HG03469 (cell line): Measurements from ENCODE around the gene ITGB6.
A peak's percentile ranks its signal among the peaks of the same experiment; 100 is the strongest.

ENCODE experiments used
- ATAC-seq: cut with Tn5 transposase; IDR thresholded peaks from one replicate; pipeline ENCODE4 v1.9.1; 2021; ENCODE audit warnings: mild to moderate bottlenecking, moderate library complexity, moderate number of reproducible peaks; ENCODE audit not compliant: unreplicated experiment

The ITGB6 gene

DNA sequence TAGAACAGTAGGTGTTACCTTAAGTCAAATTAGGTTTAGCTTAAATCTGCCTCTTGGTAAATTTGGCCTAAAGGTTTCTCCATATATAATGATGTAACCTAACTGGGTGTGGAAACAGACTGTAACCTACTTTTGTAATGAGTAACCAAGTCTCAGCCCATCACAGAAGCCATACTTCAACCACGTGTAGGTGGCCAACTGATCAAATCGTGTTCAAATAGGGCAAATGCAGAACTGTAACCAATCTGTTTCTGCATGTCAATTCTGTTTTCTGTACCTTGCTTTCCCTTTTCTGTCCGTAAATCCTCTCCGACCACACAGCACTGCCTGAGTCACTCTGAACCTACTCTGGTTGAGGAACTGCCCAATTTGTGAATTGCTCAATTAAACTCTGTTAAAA lies 103.7 kb downstream of the ITGB6 start:
- ATAC-seq, result peak; percentile 76

DNA sequence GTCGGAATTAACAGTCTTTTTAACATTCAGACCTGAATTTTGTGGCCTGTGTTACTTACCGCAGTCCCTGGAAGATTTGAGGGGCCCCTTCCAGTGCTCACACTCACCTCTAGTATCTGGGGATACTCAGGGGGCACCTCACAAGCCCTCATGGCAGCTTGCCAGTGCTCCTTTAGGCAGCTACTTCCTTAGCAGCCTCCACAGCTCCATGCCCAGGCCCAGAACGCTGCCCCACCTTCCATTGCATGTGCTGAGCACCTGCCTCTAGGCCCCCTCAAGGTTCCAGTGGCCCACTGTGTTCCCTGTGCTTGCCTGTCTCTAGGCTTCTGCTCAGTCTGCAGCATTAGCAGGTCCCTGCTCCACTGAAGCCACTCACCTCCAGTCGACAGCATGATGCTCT lies 107.6 kb downstream of the ITGB6 start:
- no peak for ATAC-seq

DNA sequence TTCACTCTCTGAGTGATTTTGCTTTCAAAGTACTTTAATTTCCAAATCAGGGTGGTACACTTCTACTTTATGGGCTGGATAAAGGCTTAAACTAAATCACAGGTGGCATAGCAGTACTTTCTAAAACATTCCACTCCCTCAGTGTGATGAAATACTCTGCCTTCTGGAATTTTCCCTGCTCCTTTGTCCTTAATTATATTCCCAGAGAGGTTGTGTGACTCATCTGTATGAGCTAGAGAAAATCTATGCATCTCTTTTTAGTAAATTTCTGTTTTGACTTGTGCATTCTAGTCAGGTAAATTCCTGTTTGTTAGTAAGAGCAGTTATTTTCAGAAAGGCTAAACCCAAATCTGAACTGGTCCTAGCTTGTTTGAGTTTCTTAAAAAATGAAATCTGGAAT lies 108.7 kb downstream of the ITGB6 start:
- ATAC-seq, result no peak

DNA sequence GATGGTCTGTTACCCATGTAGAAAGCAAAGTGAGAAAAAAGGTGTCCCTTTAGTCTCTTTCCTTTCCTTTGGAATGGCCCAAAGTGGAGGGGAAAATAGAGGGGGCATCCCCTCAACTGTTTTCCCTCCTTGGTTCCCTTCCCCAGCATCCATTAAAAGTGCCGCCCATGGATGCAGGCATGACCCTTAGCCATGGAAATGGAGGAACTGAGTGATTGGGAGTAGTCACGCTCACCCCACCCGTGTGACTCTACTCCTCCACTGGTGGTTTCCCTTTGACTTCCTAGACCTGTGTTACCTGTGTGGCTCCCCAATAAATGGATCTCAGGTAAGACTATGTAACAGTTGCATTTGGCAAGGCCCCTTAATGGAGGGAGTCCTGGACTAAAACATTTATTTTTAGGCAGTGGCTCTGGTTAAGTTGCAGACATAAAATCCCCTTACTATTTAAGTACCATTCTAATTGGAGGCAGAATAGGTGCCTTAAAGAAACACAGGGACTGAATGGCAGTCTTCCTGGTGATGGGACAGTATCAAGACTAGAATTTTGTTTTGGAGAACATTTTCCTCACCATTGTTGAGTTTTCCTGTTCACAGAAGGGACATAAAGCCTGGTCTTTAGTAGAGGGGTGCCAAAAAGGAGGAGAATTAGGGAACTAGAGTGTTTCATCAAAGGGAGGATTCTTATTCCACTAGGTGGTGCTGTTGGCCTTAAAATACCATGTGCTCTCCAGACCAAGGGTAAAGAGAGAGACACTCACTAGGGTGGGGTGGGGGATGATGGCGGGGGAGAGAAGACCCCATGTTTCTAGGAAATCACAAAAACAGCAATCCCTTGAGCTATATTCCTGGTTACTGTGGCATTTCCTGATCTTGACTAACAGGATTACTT lies 112.0 kb downstream of the ITGB6 start:
- ATAC-seq, result no peak

DNA sequence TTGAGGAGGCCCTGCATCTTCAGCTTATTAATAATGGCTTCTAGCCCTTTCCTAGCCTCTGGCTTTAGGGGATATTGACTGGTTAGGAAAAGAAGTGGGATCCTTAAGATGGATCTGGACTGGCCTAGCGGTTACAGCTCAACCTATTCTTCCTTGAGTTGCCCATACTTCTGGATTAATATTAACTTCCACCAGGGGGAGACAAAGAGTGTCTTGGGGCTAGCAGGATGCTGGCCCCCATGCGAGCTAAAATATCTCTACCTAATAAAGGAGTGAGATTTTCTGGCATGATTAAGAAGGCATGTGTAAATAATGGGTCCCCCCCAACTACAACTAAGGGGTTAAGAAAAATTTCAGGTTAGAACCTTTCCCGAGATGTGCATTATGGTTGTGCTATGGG lies 114.4 kb downstream of the ITGB6 start:
- ATAC-seq, result no peak

DNA sequence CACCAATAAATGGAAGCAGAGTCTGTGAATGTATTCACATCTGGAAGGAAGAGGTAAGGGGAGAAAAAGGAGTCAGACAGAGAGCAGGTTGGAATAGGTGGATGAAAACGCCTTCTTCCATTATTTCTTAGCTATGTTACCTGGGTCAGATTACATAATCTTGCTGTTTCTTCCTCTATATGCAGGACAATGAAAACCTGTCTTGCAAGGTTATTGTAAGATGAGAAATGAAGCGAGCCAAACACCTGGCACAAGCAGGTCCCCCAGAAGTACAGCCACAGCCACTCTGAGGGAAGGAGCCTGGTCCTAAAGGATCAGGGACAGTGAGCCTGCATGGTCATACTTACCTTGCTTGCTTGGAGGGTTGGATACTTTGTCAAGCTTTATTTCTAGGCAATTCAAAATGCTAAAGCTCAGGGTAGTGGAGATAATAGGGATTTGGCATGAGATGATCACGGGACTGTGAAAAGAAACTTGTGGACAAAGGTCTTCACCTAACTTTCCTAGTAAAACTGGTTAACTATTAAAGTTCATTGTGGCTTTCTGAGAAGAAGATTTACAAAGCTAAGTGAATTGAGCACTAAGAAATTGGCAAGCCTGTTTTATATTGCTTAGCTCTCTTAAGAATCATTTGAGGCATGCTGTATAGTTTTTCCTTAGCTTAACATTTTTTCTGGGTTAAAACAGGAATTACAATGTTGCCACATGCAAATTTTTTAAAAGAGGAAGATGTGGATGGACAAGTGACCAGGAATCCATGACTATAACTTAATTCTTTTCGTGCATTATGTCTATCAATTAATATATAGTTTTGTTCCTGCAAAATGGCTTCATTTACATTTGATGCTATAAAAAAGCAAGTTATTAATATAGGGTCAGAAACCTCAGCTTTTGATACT lies 121.9 kb downstream of the ITGB6 start:
- ATAC-seq, result no peak

DNA sequence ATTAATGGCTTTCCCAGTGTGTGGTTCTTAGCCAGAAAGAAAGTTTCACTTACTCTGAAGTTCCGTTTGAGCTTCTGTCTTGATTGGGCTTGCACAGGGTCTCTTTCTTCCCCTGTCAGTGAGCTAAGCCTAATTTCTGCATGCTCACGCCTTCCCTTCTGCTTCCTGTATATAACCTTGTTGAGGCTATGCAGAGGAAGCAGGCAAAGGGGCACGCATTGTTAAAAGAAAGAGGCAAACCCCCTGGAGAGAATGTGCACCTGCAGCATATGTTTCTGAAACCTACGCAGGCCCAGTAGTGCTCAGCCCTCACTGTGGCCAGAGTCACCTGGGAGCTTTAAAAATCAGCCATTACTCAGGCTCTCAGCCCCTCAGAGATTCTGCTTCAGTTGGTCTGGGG lies 123.2 kb downstream of the ITGB6 start:
- ATAC-seq, result no peak

DNA sequence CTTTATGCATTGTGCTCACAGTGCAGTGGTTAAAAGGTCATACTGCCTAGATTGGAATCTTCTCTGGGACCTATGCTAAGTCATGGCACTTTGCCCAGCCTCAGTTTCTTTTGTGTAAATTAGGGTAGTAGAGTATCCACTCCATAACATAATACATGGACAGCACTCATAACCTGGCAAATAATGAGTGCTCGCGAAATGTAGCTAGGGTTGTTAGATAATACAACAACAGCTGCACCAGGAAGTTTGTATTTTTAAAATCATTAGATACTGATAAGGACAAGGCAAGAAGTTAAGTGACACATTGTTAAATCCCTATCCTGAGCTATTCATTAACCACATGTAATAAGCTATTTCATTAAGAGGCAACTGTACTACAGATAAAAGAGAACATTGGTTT lies 123.8 kb downstream of the ITGB6 start:
- no peak for ATAC-seq

DNA sequence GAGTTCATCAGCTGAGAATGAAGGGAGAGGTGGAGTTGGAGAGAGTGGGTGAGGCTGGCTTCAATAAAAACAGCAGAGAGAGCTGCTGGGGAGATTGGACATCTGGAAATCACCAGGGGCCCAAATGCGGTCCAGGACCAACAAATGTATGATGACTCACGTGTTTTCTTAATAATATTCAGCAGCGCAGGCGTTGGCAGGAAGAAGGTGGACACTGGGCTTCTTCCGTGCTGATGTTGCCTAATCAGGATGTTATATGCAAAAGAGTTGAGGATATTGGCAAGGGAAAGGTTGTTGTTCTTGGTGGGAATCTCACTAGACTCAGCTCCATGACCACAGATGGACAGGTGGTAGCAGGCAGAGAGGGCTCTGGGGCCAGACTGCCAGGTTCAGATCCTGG lies 124.9 kb downstream of the ITGB6 start:
- no peak for ATAC-seq

DNA sequence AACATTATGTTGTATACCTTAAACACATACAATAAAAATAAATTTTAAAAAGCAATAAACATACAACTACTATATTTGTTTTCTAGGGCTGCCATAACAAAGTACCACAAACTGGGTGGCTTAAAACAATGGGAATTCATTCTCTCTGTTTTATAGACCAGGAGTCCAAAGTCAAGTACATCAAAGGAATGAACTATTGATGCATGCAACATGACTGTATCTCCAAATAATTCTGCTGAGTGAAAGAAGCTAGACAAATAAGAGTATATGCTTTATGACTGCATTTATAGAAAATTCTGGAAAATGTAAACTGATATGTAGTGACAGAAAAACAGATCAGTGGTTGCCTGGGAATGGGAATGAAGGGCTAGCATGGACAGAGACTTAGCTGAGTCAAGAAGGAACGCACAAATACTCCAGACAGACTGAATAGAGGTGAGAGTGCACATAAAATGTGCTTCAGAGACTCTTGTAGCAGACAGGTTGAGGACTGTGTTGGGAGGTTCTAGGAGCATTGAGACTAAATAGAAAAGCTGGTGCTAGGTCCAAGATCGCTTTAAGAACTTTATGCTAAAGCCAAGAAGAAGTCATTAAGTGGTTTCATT lies 126.7 kb downstream of the ITGB6 start:
- ATAC-seq, result no peak

DNA sequence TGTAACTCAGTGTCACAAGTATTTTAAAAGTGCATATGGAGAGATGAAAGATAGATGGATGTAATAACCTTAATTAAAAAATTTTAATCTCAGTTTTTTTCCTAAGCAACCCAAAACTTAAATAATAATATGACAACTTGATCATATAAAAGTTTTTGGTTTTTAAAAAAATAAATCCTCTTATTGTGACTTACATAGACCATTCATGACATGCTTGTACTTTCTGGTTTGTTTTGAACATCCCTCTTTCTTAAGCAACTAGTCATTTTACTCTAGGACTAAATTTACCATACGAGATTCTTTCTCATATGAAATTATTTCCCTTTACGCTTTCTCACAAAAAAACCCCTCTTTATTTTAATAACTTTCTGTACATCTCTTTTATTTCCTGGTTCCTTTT lies 131.2 kb downstream of the ITGB6 start:
- no peak for ATAC-seq

DNA sequence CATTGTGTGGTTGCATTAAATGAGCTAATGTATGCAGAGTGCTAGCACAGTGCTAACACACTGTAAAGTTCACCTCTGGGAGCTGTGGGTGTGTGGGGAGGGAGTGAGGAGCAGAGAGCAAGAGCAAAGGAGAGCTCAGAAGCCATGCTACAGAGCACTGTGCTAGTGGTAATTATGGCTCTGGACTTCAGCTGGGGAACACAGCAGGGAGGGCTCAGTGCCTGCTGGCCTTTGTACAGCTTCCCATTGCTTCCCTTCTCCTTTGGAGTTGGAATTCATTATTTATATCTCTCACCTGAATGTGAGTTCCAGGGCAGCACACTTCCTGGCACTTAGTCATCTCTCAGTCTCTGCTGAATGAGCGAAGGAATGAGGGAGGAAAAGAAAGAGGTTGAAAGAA lies 135.2 kb downstream of the ITGB6 start:
- ATAC-seq, result no peak

DNA sequence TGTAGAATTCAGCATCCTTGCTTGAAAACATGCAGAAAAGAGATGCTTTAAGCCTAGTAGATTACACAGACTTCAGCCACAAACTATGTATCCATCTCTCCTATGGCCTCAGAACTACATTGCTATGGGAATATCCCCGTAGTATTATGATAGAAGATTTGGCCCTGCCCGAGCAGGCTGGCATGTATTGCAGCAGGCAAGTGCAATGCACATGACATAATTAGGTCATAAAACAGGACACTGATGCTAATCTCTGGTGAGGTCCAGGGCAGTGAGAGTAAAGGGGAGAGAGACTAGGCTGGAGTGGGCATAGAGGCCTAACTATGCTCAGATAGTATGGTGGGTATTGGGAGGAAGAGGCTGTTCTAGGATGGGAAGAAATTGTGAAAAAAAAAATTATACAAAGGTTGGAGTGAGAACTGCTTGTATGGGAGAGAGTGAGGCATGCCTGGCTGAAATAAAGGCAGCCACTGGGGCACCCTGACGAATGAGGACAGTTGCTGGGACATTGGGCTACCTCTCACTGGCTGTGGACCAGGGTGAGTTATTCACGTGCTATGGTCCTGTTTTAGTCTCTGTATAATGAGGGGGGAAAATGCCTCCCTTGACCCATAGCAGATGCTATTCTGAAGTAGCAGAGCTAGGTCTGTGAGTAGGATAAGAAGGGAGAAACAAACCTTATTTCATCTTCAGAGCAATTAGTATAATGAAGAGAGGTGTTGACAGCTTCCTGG lies 136.0 kb downstream of the ITGB6 start:
- no peak for ATAC-seq

DNA sequence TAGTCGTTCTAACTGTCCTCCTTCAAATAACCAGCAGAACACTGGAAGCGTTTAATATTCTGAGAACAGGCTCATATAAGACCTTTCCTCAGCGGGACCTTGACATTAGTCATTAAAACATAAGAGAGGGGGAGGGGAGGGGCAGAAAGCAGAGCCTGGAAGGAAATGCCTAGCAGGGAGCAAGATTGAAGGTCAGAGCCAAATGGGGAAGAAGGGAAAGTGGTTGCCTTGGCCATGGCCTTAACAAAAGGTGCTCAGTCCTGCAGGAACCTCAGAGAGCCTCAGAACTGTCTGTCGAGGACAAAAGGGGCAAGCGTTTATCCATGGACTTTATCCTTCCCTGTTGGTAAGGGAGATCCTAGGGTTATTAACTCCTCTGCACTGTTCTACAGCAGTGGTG lies 136.8 kb downstream of the ITGB6 start:
- no peak for ATAC-seq

DNA sequence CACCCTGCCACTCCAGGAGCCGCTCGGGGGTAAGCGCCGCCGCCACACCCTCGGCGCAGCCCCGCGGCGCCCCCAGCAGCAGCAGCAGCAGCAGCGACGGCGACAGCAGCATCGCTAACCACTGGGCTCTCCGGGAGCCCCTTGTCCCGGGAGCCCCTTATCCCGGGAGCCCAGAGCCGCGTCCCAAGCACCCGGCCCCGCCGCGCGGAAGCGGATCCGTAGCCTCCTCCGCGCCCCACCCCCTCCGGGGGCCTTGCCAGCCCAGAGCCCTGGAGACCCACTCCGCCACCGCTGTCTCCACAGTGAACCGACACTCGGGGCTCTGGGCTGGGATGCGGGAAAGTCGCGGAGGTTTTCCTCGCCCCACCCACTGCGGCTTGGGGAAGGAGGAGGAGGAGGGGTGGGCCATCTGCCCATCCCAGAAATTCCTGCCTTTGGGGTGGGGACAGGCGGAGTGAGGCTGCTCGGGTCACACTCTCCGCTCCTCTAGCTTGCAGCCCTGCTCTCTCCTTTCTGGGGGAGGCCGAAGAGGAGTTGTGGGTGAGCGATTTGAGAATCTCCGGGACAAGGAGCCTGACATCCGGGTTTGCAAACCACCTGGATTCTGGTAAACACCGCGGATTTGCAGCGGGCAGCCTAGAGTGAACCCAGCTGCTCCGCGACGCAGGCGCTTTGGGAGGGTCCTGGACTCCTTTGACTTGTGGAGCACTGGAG lies 137.6 kb downstream of the ITGB6 start, which contains the start of gene PLA2R1:
TSS of gene PLA2R1 (minus strand) at position 324 of the 714 bp plus-strand sequence. CDS start at position 112, 212 bp downstream.
- no peak for ATAC-seq

DNA sequence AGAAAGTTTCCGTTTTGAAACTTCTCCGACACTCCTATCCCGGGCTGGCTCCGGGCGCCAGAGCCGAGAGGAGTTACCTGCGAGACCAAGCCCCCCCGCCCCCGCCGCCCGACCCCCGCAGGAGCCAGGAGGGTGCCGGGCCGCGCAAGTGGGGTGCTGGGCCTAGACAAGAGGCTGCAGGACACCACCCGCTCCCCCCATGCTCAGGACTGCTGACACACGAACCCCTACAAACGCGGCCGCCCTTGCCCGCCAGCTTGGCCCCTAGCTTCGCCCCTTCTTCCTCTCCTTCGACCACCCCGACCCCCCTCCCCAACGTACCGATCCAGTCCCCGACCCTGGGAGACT lies 138.2 kb downstream of the ITGB6 start:
- no peak for ATAC-seq

DNA sequence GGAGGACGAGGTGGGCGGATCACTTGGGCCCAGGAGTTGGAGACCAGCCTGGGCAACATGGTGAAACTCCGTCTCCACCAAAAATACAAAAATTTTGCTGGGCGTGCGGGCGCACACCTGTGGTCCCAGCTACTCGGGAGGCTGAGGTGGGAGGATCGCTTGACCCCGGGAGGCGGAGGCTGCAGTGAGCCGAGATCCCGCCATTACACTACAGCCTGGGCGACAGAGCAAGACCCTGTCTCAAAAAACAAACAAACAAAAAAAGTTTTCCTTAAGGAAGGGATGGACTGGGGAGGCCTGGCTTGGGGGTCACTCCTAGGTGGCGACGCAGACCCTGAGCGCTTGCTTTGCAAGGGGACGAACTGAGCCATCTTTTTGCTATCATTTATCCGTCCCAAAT lies 138.5 kb downstream of the ITGB6 start:
- ATAC-seq, result no peak

DNA sequence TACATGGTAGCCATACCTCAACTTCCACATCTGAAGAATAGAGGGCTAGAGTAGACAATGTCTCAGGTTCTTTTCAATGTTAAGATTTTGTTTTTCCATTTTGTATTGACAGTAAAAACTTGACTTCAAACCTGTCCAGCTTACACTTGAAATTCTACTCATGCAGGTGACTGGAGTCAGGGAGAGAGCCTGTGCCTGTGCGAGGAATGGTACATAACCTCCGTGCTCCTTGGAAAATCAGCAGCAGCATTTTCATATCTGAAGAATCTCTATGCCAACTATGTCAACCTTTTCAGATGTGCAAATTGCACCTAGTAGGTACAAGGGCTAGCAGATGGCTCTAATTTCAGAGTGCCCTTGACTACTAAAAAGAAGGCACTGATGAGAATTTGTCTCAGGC lies 139.8 kb downstream of the ITGB6 start:
- ATAC-seq, result no peak

DNA sequence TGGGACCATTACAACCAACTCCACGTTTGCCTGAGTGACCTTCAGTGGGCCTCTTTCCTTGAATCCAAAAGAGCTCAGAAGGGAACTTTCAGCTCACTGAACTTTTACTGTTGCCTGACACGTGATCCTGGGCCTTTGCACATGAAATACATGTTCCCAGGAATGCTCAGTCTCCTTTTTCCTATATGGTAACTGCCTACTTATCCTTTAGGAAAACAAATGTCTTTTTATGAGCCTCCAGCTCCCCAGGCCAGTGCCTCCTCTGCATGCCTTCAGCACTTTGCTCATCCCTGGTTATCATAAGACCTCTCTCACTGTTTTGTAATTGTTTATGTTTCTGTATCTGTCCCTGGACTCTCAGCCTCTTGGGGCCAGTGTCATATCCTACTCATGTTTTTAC lies 142.7 kb downstream of the ITGB6 start:
- ATAC-seq, result no peak

DNA sequence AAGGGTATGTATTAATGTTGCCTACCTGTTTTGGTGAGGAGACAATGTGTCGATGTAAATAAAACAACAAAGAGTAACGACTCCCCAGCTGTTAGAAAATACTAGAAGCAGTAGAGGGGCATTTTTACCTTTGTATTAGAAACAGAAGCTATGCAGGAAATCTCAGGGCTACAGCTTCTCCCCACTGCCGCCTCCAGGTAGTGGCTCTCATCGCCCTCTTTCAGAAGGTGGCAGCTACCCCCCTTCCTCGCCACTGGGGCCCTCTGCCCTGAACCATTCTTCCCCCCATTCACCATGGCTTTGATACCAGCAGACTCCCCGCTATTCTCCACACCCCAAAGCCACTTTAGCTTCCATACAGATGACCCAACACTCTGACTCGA lies 144.4 kb downstream of the ITGB6 start:
- ATAC-seq, result no peak
